ENCODE measurements around the gene ZNF655.
"Not testable (repeated sequence)": the region's sequence is repeated elsewhere in the genome, so short reads cannot be mapped to it uniquely, and the experiment has no call there.

The ZNF655 gene, protein sequence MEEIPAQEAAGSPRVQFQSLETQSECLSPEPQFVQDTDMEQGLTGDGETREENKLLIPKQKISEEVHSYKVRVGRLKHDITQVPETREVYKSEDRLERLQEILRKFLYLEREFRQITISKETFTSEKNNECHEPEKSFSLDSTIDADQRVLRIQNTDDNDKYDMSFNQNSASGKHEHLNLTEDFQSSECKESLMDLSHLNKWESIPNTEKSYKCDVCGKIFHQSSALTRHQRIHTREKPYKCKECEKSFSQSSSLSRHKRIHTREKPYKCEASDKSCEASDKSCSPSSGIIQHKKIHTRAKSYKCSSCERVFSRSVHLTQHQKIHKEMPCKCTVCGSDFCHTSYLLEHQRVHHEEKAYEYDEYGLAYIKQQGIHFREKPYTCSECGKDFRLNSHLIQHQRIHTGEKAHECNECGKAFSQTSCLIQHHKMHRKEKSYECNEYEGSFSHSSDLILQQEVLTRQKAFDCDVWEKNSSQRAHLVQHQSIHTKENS

DNA sequence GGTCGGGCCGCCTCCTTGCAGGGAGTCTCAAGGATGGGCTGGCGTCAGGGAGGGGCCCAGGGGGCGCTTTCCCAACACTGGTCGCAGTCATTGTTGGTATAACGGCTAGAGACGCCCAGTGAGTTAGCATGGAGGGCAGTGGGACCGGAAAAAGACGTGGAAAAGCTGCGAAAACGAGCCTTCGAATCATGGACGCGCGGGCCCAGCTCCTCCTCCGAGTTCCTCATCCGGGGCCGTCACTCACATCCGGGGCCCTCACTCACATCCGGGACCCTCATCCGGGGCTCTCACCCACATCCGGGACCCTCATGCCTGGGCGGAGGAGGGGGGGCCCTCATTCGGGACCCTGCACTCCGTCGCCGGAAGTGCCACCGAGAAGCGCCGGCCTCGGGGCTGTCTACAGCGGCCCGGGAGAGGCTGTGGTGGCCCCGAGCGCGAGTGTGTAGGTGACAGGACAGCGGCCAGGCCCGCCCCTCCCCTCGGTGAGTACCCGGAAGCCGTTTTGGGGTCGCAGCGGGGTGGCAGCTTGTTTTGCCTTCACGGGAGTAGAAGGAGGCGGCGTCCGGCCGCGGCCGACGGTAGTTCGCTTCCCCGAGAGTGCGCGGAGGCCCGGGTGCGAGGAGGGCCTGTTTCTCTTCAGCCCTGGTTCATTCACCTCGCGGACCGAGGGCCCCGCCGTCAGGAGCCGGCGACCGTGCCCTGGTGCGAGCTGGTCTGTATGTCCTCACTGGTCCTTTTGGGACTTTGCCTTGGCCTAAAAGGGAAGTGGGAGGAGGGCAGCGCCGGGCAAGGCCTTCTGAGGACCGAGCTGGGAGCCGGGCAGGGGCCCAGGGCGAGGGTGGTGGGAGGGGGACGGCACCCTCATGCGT, at the start of gene ZNF655:
Gene ZNF655, plus strand, starts transcription at position 337 of the 869 bp plus-strand sequence. CDS start 1,918 bp downstream, outside the sequence.
- peak; percentile 85 for DNase-seq

DNA sequence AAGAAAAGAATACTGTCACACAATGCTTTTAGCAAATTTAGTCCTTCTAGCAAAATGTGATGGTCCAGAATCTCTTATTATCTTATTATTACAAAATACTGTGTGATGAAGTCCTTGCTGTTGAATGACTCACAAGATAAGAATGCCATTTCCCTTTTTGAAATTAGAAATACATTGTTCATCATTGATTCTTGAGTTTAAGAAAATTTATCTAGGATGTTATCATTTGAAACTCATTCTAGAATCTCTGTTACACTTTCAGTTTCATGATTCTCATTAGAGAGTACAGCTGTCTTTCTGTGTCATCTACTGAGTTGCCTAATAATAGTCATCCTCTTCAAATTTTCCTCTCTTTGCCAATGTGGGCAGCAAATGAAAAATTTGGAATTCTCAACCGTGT, 44.4 kb upstream of the ZNF655 start:
- no peak for DNase-seq

DNA sequence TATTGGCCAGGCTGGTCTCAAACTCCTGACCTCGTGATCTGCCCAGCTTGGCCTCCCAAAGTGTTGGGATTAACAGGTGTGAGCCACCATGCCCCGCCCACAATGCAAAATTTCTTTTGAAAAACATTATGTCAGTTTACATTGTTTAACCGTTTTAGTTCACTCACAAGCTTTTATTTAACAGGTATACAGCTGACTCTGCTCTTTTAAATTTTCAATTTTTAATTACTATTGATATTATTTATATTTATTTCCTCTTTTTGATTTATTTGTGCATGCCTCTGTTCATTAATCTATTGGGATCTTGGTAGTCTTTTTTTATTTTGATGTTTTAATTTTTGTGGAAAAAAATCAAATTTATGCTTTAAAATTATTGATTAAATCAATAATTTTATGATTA, 37.0 kb upstream of the ZNF655 start:
- no peak for DNase-seq

DNA sequence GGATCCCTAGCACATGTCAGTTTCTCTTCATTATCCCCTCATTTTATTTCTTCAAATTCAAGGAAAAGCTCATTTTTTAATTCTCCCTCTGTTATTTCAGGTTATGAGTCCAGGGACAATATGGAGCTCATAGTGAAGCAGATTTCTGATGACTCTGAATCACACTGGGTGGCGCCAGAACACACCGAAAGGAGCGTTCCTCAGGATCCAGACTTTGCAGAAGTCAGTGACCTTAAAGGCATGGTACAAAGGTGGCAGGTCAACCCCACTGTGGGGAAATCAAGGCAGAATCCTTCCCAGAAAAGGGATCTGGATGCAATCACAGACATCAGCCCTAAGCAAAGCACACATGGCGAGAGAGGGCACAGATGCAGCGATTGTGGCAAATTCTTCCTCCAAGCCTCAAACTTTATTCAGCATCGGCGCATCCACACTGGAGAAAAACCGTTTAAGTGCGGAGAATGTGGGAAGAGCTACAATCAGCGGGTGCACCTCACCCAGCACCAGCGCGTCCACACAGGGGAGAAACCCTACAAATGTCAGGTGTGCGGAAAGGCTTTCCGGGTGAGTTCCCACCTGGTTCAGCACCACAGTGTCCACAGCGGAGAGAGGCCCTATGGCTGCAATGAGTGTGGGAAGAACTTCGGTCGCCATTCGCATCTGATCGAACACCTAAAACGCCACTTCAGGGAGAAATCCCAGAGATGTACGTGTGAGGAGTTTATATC, 32.6 kb upstream of the ZNF655 start:
- peak; percentile 46 for DNase-seq

GRCh38 chr7:99531354-99531765, 27.1 kb upstream of the ZNF655 start:
- DNase-seq = no peak

DNA sequence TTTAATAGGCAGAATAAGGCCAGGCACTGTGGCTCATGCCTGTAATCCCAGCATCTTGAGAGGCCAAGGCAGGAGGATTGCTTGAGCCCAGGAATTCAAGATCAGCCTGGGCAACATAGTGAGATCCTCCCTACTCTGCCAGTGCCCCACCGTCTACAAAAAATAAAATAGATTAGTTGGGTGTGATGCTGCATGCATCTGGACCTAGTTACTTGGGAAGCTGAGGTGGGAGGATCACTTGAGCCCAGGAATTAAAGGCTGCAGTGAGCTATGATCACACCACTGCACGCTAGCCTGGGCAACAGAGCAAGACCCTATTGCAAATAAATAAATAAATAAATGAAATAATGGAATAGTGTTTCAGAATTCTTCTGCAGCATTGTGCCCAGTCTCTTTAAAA, 22.8 kb upstream of the ZNF655 start:
- no peak for DNase-seq

DNA sequence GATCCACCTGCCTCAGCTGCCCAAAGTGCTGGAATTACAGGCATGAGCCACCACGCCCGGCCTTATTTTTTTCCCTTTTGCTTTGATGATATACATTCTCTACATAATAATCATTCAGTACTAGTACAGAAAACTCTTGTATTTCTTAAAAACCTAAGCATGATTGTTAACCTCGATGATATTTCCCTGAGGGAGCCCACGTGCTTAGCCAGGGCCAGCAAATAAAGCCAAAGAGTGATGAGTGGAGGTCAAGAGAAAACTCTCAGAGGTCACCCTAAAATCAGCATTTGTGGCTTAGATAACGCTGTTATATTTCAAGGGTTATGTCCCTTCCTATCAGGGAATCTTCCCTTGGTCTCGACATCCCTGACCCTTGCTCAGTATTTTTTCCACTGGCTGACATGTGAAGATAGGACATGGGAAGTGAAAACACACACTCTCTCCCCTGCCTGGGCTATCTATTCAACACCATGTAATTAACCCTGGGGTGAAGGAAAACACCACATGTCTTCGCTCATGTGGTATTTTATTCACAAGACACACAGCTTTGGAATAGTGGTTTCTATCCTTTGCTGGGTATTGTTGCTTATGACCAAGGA, 19.1 kb upstream of the ZNF655 start:
- DNase-seq = no peak

GRCh38 chr7:99540542-99540941, 17.9 kb upstream of the ZNF655 start:
- no peak for DNase-seq

- DNase-seq = no peak
These were observed 17.2 kb upstream of the ZNF655 start for GRCh38 chr7:99541212-99541611.

DNA sequence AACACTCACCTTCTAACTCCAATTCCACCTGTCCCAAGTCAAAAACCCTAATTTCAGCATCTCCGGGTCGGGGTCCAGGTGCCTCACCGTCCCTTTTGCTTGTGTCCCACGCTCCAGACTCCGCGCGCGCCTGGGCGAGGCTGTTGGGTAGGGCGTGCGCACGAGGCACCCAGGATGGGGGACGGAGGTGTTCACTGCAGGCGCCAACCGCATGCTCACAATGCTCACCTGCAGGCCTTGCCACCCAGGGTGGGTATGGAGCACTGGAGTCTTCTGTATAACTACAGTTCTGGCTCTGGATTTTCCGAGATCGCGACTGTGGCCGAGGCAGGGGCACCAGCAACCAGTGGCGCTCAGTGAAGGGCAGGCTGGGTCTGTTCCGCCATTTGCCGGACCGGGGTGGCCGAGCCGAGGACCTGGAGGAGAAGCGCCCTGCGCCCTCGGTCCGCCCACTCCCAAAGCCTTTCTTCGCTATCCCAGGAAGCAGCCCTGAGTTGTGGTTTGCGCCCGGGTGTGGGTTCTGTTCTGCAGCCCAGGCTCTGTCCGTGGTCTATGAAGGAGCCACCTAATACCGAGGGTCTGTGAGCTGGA, 15.3 kb upstream of the ZNF655 start:
- DNase-seq = no peak

- no peak for DNase-seq
These were observed 14.5 kb upstream of the ZNF655 start for GRCh38 chr7:99543916-99544315.

- not testable (repeated sequence) for DNase-seq
These were observed 13.1 kb upstream of the ZNF655 start for GRCh38 chr7:99545308-99545707.

DNA sequence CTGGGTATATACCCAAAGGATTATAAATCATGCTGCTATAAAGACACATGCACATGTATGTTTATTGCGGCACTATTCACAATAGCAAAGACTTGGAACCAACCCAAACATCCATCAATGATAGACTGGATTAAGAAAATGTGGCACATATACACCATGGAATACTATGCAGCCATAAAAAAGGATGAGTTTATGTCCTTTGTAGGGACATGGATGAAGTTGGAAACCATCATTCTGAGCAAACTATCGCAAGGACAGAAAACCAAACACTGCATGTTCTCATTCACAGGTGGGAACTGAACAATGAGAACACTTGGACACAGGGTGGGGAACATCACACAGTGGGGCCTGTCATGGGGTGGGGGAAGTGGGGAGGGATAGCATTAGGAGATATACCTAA, 8.9 kb upstream of the ZNF655 start:
- DNase-seq = not testable (repeated sequence)

GRCh38 chr7:99551334-99551733, 7.1 kb upstream of the ZNF655 start:
- no peak for DNase-seq

GRCh38 chr7:99551767-99552463, 6.5 kb upstream of the ZNF655 start, which contains the start of gene FAM200A:
FAM200A (minus strand) TSS chr7:99552114; CDS start chr7:99548407, 3,707 bp downstream.
- peak; percentile 93 for DNase-seq

- DNase-seq = no peak
These were observed 5.4 kb upstream of the ZNF655 start for GRCh38 chr7:99553039-99553438.

GRCh38 chr7:99554939-99555338, 3.5 kb upstream of the ZNF655 start:
- DNase-seq = no peak

GRCh38 chr7:99557196-99557607, 1.2 kb upstream of the ZNF655 start:
- DNase-seq = peak; percentile 9

- DNase-seq = no peak
These were observed 519 bp upstream of the ZNF655 start for GRCh38 chr7:99557940-99558305.

DNA sequence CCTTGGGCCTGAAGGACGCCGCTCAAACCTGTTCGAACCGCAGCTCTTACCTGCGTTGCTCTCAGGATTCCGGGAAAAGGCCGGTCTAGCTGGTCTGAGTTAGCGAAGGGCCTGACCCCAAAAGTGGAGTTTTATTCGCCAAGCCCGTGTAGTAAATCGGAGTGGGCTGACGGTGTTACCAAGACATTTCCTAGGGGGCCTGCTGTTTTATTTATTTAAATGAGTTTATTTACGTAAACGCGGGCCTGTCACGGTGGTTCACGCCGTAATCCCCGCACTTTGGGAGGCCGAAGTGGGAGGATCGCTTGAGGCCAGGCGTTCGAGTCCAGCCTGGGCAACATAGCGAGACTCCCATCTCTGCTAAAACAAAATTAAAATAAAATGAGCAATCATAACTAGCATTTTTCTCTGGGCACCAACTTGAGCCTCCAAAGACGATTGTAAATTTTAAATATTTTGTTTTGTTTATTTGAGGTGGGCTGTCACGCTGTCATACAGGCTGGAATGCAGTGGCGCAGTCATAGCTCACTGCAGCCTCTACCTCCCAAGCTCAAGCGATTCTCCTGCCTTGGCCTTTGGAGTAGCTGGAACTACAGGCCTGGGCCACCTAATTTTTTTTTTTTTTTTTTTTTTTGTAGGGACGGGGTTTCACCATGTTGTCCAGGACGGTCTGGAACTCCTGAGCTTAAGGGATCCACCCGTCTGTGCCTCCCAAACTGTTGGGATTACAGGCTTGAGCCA, 903 bp downstream of the ZNF655 start:
- no peak for DNase-seq
